H1 (cell line): ENCODE results near the gene CST5. TPM values are rescaled to one million over a fixed set of nuclear protein-coding genes. Genes with fewer than 3 reads are reported as not detected.

Experiments
- CTCF ChIA-PET: fragments of 300-600 bp; sonication (Branson Sonifier 250); formaldehyde crosslinking; loops from one replicate; lab custom pipeline; 2021; ENCODE audit not compliant: partially characterized antibody; lab: Charles Lee
- POLR2A ChIA-PET: fragments of 300-600 bp; sonication (Branson Sonifier 250); formaldehyde crosslinking; loops from one replicate; lab custom pipeline; 2021; ENCODE audit warnings: inconsistent platforms; ENCODE audit not compliant: partially characterized antibody; lab: Charles Lee
- DNase-seq, 2 experiments: peaks; one replicate each; pipeline versions ENCODE4 v3.0.0 to v3.0.0-alpha.2; 2010 to 2022; ENCODE audit warnings: low spot score in 2 of 2, low read depth in 1 of 2, mixed read lengths in 1 of 2
- FAIRE-seq: peaks from 2 replicates; lab custom pipeline; 2011; peaks lifted over from hg19 to GRCh38; lab: Jason Lieb, UNC
- H2AFZ ChIP-seq: 2 replicates; pipeline ENCODE4 v1.8.1; 2012; ENCODE audit warnings: low read length, inconsistent platforms
- H2AK5ac ChIP-seq: 2 replicates; pipeline ENCODE4 v1.6.1; 2013; ENCODE audit warnings: low read depth, low read length
- H2BK120ac ChIP-seq: replicated peaks from 2 replicates; pipeline ENCODE3; 2013; ENCODE audit warnings: low read depth, low read length, inconsistent platforms
- H2BK12ac ChIP-seq: 2 replicates; pipeline ENCODE4 v1.6.1; 2013; ENCODE audit warnings: low read depth, low read length
- H2BK15ac ChIP-seq: 2 replicates; pipeline ENCODE4 v1.6.1; 2013; ENCODE audit warnings: low read length
- H2BK20ac ChIP-seq: 2 replicates; pipeline ENCODE4 v1.6.1; 2013; ENCODE audit warnings: low read length
- H2BK5ac ChIP-seq: 2 replicates; pipeline ENCODE4 v1.6.1; 2013; ENCODE audit warnings: low read depth, low read length
- H3K14ac ChIP-seq: 2 replicates; pipeline ENCODE4 v1.6.1; 2013; ENCODE audit warnings: inconsistent platforms; ENCODE audit not compliant: insufficient read length
- H3K18ac ChIP-seq: 2 replicates; pipeline ENCODE4 v1.6.1; 2013; ENCODE audit warnings: low read length; ENCODE audit errors: extremely low read depth
- H3K23ac ChIP-seq: 2 replicates; pipeline ENCODE4 v1.6.1; 2013; ENCODE audit warnings: inconsistent platforms; ENCODE audit not compliant: insufficient read length
- H3K23me2 ChIP-seq: 2 replicates; pipeline ENCODE4 v1.6.1; 2013; ENCODE audit warnings: low read depth, low read length
- H3K27ac ChIP-seq: 2 replicates; pipeline ENCODE4 v1.6.1; 2011; ENCODE audit warnings: low read depth, low read length, inconsistent platforms
- H3K27me3 ChIP-seq, 4 experiments: replicated peaks in 1 of 4; 1 replicate in 1 of 4; 2 replicates in 3 of 4; pipeline versions ENCODE4 v1.6.1 to v1.8.1; 2011 to 2013; ENCODE audit warnings: low read length in 3 of 4, mild to moderate bottlenecking in 3 of 4, inconsistent platforms in 2 of 4, mixed read lengths in 2 of 4, moderate library complexity in 1 of 4; ENCODE audit not compliant: control insufficient read depth in 3 of 4, insufficient read depth in 3 of 4; ENCODE audit errors: extremely low read depth in 1 of 4
- H3K36me3 ChIP-seq, 4 experiments: 2 replicates each; pipeline versions ENCODE4 v1.6.1 to v1.8.1; 2011 to 2013; ENCODE audit warnings: mild to moderate bottlenecking in 4 of 4, low read length in 3 of 4, moderate library complexity in 2 of 4, control low read depth in 1 of 4, inconsistent platforms in 1 of 4; ENCODE audit not compliant: insufficient read depth in 4 of 4, control insufficient read depth in 2 of 4
- H3K4ac ChIP-seq: replicated peaks from 2 replicates; pipeline ENCODE3; 2013; ENCODE audit warnings: low read length, low read depth, mixed read lengths, inconsistent platforms; ENCODE audit not compliant: insufficient read length
- H3K4me1 ChIP-seq, 4 experiments: replicated peaks in 1 of 4; 1 replicate in 1 of 4; 2 replicates in 3 of 4; pipeline versions ENCODE4 v1.6.1 to v1.8.1; 2011 to 2013; ENCODE audit warnings: low read length in 3 of 4, inconsistent platforms in 2 of 4, mixed read lengths in 1 of 4; ENCODE audit not compliant: insufficient read depth in 4 of 4, control insufficient read depth in 3 of 4
- H3K4me2 ChIP-seq, 2 experiments: 2 replicates each; pipeline versions ENCODE4 v1.6.1 to v1.8.1; 2011 to 2013; ENCODE audit warnings: low read depth in 2 of 2, low read length in 2 of 2, control low read depth in 1 of 2, inconsistent platforms in 1 of 2, mild to moderate bottlenecking in 1 of 2; ENCODE audit not compliant: insufficient read depth in 1 of 2
- H3K4me3 ChIP-seq, 4 experiments: fragments of 200-600, 300-600 bp in 1 of 4; sonication (generic), shearing (Covaris generic), sonication (Bioruptor Twin) in 1 of 4; 2 replicates each; pipeline versions ENCODE4 v1.5.1 to v1.8.1; 2011 to 2016; ENCODE audit warnings: low read length in 4 of 4, low read depth in 3 of 4, control low read depth in 2 of 4, inconsistent platforms in 2 of 4, mild to moderate bottlenecking in 2 of 4, mixed read lengths in 1 of 4, moderate library complexity in 1 of 4; ENCODE audit not compliant: insufficient read depth in 2 of 4; ENCODE audit errors: extremely low read depth in 1 of 4
- H3K56ac ChIP-seq: replicated peaks from 2 replicates; pipeline ENCODE3; 2013; ENCODE audit warnings: low read depth, mild to moderate bottlenecking, mixed read lengths, low read length, inconsistent platforms; ENCODE audit not compliant: insufficient read length
- H3K79me1 ChIP-seq: 2 replicates; pipeline ENCODE4 v1.6.1; 2013; ENCODE audit warnings: low read depth, low read length, control low read depth
- H3K79me2 ChIP-seq, 2 experiments: 2 replicates each; pipeline versions ENCODE4 v1.6.1 to v1.8.1; 2012 to 2013; ENCODE audit warnings: low read length in 2 of 2, mild to moderate bottlenecking in 2 of 2, inconsistent platforms in 1 of 2; ENCODE audit not compliant: insufficient read depth in 2 of 2, control insufficient read depth in 1 of 2
- H3K9ac ChIP-seq, 4 experiments: replicated peaks in 1 of 4; 1 replicate in 1 of 4; 2 replicates in 3 of 4; pipeline versions ENCODE4 v1.6.1 to v1.8.1; 2011 to 2013; ENCODE audit warnings: low read depth in 3 of 4, low read length in 3 of 4, control low read depth in 2 of 4, mild to moderate bottlenecking in 2 of 4, moderate library complexity in 2 of 4, inconsistent platforms in 1 of 4; ENCODE audit errors: extremely low read depth in 1 of 4
- H3K9me3 ChIP-seq, 2 experiments: 2 replicates each; pipeline versions ENCODE4 v1.6.1 to v1.8.1; 2012 to 2013; ENCODE audit warnings: mild to moderate bottlenecking in 2 of 2, moderate library complexity in 2 of 2, control low read depth in 1 of 2, inconsistent platforms in 1 of 2, low read depth in 1 of 2, low read length in 1 of 2, mixed read lengths in 1 of 2; ENCODE audit not compliant: insufficient read depth in 2 of 2
- H4K20me1 ChIP-seq, 2 experiments: replicated peaks in 1 of 2; 2 replicates each; pipeline versions ENCODE3 to v1.8.1; 2011 to 2013; ENCODE audit warnings: inconsistent platforms in 2 of 2, low read length in 2 of 2, mild to moderate bottlenecking in 1 of 2; ENCODE audit not compliant: insufficient read depth in 2 of 2, control insufficient read depth in 1 of 2
- H4K5ac ChIP-seq: 2 replicates; pipeline ENCODE4 v1.6.1; 2013; ENCODE audit warnings: low read length, low read depth, mixed read lengths, inconsistent platforms; ENCODE audit not compliant: insufficient read length
- H4K8ac ChIP-seq: 2 replicates; pipeline ENCODE4 v1.8.0; 2013; ENCODE audit warnings: mild to moderate bottlenecking, moderate library complexity, low read length, inconsistent platforms; ENCODE audit not compliant: insufficient read depth; ENCODE audit errors: extremely low read depth
- H4K91ac ChIP-seq: replicated peaks from 2 replicates; pipeline ENCODE3; 2013; ENCODE audit warnings: low read length, mixed read lengths, inconsistent platforms; ENCODE audit not compliant: insufficient read length
- CTBP2 ChIP-seq: IDR thresholded peaks from 2 replicates; pipeline ENCODE4 v1.7.0; 2011; ENCODE audit warnings: borderline replicate concordance, mild to moderate bottlenecking, moderate library complexity, mixed read lengths, low read length; ENCODE audit not compliant: insufficient read depth, insufficient read length
- EGR1 ChIP-seq: IDR thresholded peaks from 2 replicates; pipeline ENCODE4 v1.6.1; 2011; ENCODE audit warnings: low read depth, low read length, borderline replicate concordance
- JUN ChIP-seq: IDR thresholded peaks from 2 replicates; pipeline ENCODE4 v1.6.1; 2011; ENCODE audit warnings: low read depth, mild to moderate bottlenecking, improper control_type of control experiment, low read length
- KDM1A ChIP-seq: fragments of 200-600, 300-600 bp; sonication (generic); IDR thresholded peaks from 2 replicates; pipeline ENCODE4 v1.7.1; 2016; ENCODE audit warnings: mild to moderate bottlenecking, low read length, borderline replicate concordance
- MAFK ChIP-seq: IDR thresholded peaks from 2 replicates; pipeline ENCODE4 v1.6.1; 2012; ENCODE audit warnings: low read depth, mild to moderate bottlenecking, improper control_type of control experiment, low read length
- POLR2AphosphoS5 ChIP-seq: IDR thresholded peaks from 2 replicates; pipeline ENCODE4 v1.6.1; 2011; ENCODE audit warnings: low read depth, low read length
- SAP30 ChIP-seq: fragments of 300-600 bp; sonication (generic); IDR thresholded peaks from 2 replicates; pipeline ENCODE4 v1.7.1; 2012; ENCODE audit warnings: low read length, moderate library complexity, mild to moderate bottlenecking, inconsistent platforms; ENCODE audit not compliant: insufficient read depth, insufficient replicate concordance
- SP2 ChIP-seq: IDR thresholded peaks from 2 replicates; pipeline ENCODE4 v1.6.1; 2012; ENCODE audit warnings: mild to moderate bottlenecking, low read length, inconsistent platforms
- TBP ChIP-seq: IDR thresholded peaks from 2 replicates; pipeline ENCODE4 v1.6.1; 2011; ENCODE audit warnings: low read depth, low read length, improper control_type of control experiment
- TCF12 ChIP-seq: IDR thresholded peaks from 2 replicates; pipeline ENCODE4 v1.6.1; 2011; ENCODE audit warnings: low read depth, mild to moderate bottlenecking, low read length
- USF2 ChIP-seq: IDR thresholded peaks from 2 replicates; pipeline ENCODE4 v1.6.1; 2011; ENCODE audit warnings: low read length, improper control_type of control experiment
- YY1 ChIP-seq: IDR thresholded peaks from 2 replicates; pipeline ENCODE4 v1.6.1; 2011; ENCODE audit warnings: low read depth, mild to moderate bottlenecking, low read length
- whole genome bisulfite sequencing, 2 experiments: shearing (Covaris generic) in 1 of 2; methylation state at CpG; one replicate each; pipeline versions ENCODE4 v1.1.6 to v1.1.7; 2013 to 2015; ENCODE audit warnings: low lambda C conversion rate in 2 of 2, mixed read lengths in 2 of 2, inconsistent platforms in 1 of 2, low coverage in 1 of 2, missing lambda C conversion rate in 1 of 2; ENCODE audit not compliant: insufficient replicate concordance in 2 of 2, insufficient coverage in 1 of 2, insufficient read length in 1 of 2; ENCODE audit errors: extremely low coverage in 1 of 2, missing lambda C conversion rate in 1 of 2; 5-methylcytosine and 5-hydroxymethylcytosine counted together
- polyA plus RNA-seq, 7 experiments: library from polyadenylated mRNA; depleted of rRNA in 3 of 7; stranded (reverse) in 5 of 7; unstranded in 2 of 7; fragments of >200 nt in 5 of 7; fragments of 200-250 nt in 2 of 7; gene quantifications; 1 replicate in 5 of 7; 2 replicates in 1 of 7; 4 replicates in 1 of 7; pipeline versions ENCODE4 v1.2.1 to v1.2.3, GENCODE V29; 2011 to 2013; ENCODE audit warnings: missing spikeins in 2 of 7, mixed read lengths in 2 of 7
- total RNA-seq: library from RNA; stranded (reverse); fragmentation: NEBNext Ultra II Directional; extraction: Animal tissue kit (Norgen Biotek cat#: 25700); gene quantifications from 2 replicates; pipeline ENCODE4 v1.2.1, GENCODE V29; 2021

CST5 gene
- total and polyA plus RNA-seq, 2 of the 8 experiments (the other 6 are each of a cell fraction or from before 2014, with no cell fraction given): not detected

DNA sequence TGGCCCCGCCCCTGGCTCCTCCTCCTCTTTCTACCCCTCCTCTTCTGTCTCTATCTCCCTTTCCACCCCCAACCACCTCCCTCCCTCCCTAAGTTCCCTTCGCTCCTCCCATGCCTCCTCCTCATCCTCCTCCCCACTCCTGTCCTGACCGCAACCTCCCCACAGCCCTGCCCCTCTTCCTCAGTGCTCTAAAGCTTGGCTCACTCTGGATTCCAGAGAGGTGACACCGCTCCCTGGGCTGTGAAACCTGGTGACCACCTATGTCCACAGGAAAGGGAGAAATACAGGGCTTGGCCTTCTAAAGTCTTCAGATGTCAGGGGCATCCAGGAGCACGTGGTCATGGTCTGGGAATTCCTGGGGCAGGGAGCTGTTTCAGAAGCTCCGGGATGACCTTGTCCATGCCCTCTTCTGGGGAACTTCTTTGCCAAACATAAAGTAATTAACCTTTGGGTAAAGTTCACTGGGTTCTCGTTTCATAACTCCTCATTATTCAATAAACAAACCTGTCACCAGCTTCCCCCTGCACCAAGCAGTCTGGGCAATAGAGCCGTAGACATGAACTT lies 345 bp upstream of the CST5 start:
- Histone ChIP-seq H3K14ac (no peak overlapping the region), H3K4ac (no peak overlapping the region), H2AFZ (no peak overlapping the region), H4K5ac (no peak overlapping the region), H3K4me2 (no peak overlapping the region), H3K23me2 (no peaks in the 10 kb centered on the region; the same call in 1 of the 2 replicates), H3K23ac (no peak overlapping the region), H2BK5ac (no peak overlapping the region; the same call in 1 of the 2 replicates), H2AK5ac (0 out of 2 replicates have a peak overlapping the region, but pooled peaks have one; percentile 39), H2BK15ac (no peak overlapping the region), H2BK20ac (no peak overlapping the region), H3K79me2 (no peaks in the 10 kb centered on the region), H3K36me3 (no peaks in the 10 kb centered on the region), H3K9ac (no peak overlapping the region), H2BK120ac (no peak overlapping the region), H3K27me3 (no peaks in the 10 kb centered on the region; a peak in 1 of 7 replicates), H3K4me3 (no peak overlapping the region), H4K8ac (no peak overlapping the region), H4K20me1 (no peaks in the 10 kb centered on the region), H2BK12ac (0 out of 2 replicates have a peak overlapping the region, but pooled peaks have one; percentile 50), H3K79me1 (no peaks in the 10 kb centered on the region; the same call in 1 of the 2 replicates), H3K4me1 (peaks cover 0 to 4% (median 0%) of the 10 kb centered on the region in 4 experiments; a peak in 2 of 7 replicates), H3K56ac (no peak overlapping the region), H3K18ac (no peak overlapping the region), H3K27ac (no peak overlapping the region), H4K91ac (no peak overlapping the region), H3K9me3 (no peaks in the 10 kb centered on the region)
- ChIA-PET CTCF (interaction anchor here (1.1 to 4.1 kb wide), 2 partner anchors 10 to 281 kb away, joined by 3 to 25 read pairs; no protein-coding TSS in a partner anchor), POLR2A (no interaction called here)
- 78% methylated on average over 6 of the region's 8 CpGs; no CpG with 5 or more reads in 1 of the 2 experiments for WGBS, 2 experiments
- FAIRE-seq (no peak), DNase-seq (no peak)
- TF ChIP-seq MAFK (no peak), USF2 (no peak), JUN (no peak), SP2 (no peak), CTBP2 (no peak), TBP (no peak), POLR2AphosphoS5 (no peak), KDM1A (no peak), SAP30 (no peak), EGR1 (no peak), YY1 (no peak), TCF12 (no peak)
